PC-9 (cell line): ENCODE results near the gene BMPR2.
"Not testable (repeated sequence)": the region's sequence is repeated elsewhere in the genome, so short reads cannot be mapped to it uniquely, and the experiment has no call there.

Source experiments
- CTCF ChIP-seq: fragments of 200-600 bp; sonication (generic); conservative IDR thresholded peaks from 2 replicates; pipeline ENCODE4 v1.6.1; 2017; ENCODE audit warnings: mixed run types, antibody characterized with exemption, mild to moderate bottlenecking, moderate library complexity
- EZH2 ChIP-seq: fragments of 200-600 bp; sonication (generic); IDR thresholded peaks from 2 replicates; pipeline ENCODE4 v1.8.0; 2017; ENCODE audit warnings: antibody characterized with exemption, low read depth

GRCh38 chr2:202496835-202497472, 120.8 kb downstream of the BMPR2 start:
- TF ChIP-seq CTCF, EZH2: not testable (repeated sequence)
